Colonic mucosa (tissue), 4 donors: ENCODE measurements around the gene KRTAP10-2. TPM values are rescaled to one million over a fixed set of nuclear protein-coding genes. Genes with fewer than 3 reads are reported as not detected.

Experiments
- DNase-seq: peaks from one replicate; pipeline ENCODE4 v3.0.0-alpha.2; 2020
- H3K27ac ChIP-seq: fragments of 200-600 bp; one replicate; pipeline ENCODE4 v1.8.0; 2021
- H3K27me3 ChIP-seq: fragments of 200-600 bp; one replicate; pipeline ENCODE4 v1.8.0; 2021
- H3K36me3 ChIP-seq: fragments of 200-600 bp; one replicate; pipeline ENCODE4 v1.8.0; 2021
- H3K4me1 ChIP-seq: fragments of 200-600 bp; one replicate; pipeline ENCODE4 v1.8.0; 2021; ENCODE audit warnings: mild to moderate bottlenecking
- H3K4me3 ChIP-seq: fragments of 200-600 bp; one replicate; pipeline ENCODE4 v1.8.0; 2021
- H3K9ac ChIP-seq, 2 donors: one replicate each; pipeline ENCODE4 v1.7.0; 2013; ENCODE audit warnings: control low read depth in 2 of 2, low read depth in 2 of 2, low read length in 2 of 2
- H3K9me3 ChIP-seq: fragments of 200-600 bp; one replicate; pipeline ENCODE4 v1.8.0; 2021
- intact Hi-C: fragments of 100-400 bp; cut with DNase I; formaldehyde crosslinking; loops from one replicate; pipeline ENCODE4 v1.14.1; 2022
- total RNA-seq, 2 donors: library from RNA; stranded (reverse); fragmentation: NEBNext Ultra II Directional in 1 of 2; extraction: Animal tissue kit (Norgen Biotek cat#: 25700) in 1 of 2; gene quantifications; one replicate each; pipeline ENCODE4 v1.2.1, GENCODE V29; 2021
- TF ChIP-seq, protein P1 (sequence below): fragments of 200-600 bp; IDR thresholded peaks from one replicate; pipeline ENCODE4 v1.8.0; 2022; ENCODE audit warnings: antibody characterized with exemption, mild to moderate bottlenecking
- donor health status: healthy.
- donor health status: DM: no; HTN: no; CAD: no.
- donor health status: DM: no; HTN: no; CAD: no.

Gene KRTAP10-2
- total RNA-seq, 2 donors from 2014 or later: not detected

DNA sequence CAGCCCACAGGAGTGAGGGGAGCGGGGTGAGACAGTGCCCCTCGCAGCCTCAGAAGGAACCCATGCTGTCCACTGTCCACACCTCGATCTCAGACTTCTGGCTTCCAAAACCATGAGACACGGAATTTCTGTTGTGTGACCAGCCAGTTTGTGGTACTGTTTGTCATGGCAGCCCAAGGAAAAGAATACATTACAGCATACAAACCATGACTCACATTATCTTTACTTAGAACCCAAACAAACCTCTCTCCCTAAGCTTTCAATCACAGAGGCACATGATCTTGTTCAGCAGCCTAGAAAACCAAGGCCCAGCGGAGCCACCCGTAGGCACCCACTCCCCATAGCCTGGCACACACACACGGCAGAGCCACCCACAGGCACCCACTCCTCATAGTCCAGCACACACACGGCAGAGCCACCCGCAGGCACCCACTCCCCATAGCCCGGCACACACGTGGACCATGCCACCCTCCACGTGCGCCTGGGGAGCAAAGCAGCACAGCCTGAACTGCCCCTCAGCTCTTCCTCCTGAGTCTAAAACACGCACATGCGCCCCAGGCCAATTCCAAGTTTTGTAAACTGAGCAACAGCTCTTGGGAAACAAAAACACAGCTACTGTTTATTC lies 21.8 kb upstream of the KRTAP10-2 start:
- no peaks in the 10 kb centered on the region for H3K36me3 ChIP-seq
- H3K27ac ChIP-seq: no peak overlapping the region
- DNase-seq: no peak
- no peak overlapping the region for H3K4me3 ChIP-seq
- no peaks in the 10 kb centered on the region for H3K4me1 ChIP-seq
- H3K9me3 ChIP-seq: no peaks in the 10 kb centered on the region
- intact Hi-C loops: no loop called here
- no peaks in the 10 kb centered on the region for H3K27me3 ChIP-seq
- no peak overlapping the region for H3K9ac ChIP-seq
- TF ChIP-seq, protein P1, sequence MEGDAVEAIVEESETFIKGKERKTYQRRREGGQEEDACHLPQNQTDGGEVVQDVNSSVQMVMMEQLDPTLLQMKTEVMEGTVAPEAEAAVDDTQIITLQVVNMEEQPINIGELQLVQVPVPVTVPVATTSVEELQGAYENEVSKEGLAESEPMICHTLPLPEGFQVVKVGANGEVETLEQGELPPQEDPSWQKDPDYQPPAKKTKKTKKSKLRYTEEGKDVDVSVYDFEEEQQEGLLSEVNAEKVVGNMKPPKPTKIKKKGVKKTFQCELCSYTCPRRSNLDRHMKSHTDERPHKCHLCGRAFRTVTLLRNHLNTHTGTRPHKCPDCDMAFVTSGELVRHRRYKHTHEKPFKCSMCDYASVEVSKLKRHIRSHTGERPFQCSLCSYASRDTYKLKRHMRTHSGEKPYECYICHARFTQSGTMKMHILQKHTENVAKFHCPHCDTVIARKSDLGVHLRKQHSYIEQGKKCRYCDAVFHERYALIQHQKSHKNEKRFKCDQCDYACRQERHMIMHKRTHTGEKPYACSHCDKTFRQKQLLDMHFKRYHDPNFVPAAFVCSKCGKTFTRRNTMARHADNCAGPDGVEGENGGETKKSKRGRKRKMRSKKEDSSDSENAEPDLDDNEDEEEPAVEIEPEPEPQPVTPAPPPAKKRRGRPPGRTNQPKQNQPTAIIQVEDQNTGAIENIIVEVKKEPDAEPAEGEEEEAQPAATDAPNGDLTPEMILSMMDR: no peak

DNA sequence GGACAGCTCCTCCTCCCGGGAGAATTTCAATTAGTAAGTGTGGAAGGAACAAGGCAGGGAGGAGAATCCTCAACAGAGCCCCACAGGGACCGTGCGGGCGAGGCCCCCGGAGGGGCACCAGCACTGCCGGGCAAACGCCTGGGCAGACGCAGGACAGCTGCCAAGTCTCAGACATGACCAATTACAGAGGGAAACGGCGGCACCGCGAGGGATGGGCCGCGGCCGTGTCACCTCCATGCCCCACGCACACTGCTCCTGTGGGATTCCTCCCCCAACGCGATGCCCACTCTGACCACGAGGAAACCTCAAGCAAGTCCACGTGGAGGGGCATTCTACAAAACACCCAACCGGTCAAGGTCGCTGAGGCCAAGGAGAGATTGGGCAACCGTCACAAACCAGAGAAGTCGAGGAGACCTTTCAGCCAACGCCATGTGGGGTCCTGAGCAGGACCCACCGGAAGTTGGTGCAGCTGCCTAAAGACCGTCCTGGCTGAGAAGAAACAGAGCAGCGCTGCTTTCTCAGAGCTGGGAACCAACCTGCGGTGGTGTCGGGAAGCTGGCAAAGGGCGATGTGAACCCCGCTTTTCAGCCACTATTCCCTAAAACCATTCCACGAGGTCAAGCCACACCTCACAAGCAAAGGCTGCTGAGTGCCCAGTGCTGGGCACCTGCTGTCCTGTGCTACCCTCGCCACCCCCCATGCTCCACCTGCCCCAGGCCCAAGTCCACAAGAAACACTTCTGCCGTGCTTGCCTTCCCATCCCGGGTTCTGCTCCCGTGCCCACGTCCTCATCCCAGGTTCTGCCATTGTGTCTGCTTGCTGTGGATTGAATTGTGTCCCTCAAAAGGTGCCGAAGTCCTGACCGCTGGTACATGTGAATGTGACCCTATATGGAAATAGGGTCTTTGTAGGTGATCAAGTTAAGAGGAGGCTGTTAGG lies 20.8 kb upstream of the KRTAP10-2 start:
- Histone ChIP-seq H3K9ac (no peak overlapping the region), H3K9me3 (no peaks in the 10 kb centered on the region), H3K27ac (no peak overlapping the region), H3K4me3 (no peak overlapping the region), H3K4me1 (no peaks in the 10 kb centered on the region), H3K36me3 (no peaks in the 10 kb centered on the region), H3K27me3 (no peaks in the 10 kb centered on the region)
- TF ChIP-seq, protein P1: no peak
- no peak for DNase-seq
- intact Hi-C loops: no loop called here

DNA sequence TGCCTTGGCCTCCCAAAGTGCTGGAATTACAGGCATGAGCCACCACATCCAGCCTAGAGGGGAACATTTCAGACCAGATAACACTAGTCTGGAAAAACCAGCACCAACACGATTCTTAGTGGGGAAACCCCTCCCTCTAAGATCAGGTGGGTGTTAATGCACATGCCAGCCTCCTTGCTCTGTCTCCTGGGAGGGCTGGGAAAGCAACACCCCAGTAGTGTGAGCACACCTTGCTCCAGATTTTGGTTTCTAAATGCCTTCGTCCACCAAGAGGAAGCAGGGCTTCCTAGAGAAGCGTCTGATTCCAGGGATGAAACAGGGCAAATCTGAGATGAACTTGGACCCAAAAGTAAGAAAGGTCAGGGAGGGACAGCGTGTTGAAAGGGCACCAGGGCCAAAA lies 20.0 kb upstream of the KRTAP10-2 start:
- Histone ChIP-seq H3K27ac (no peak overlapping the region), H3K4me1 (no peaks in the 10 kb centered on the region), H3K36me3 (no peaks in the 10 kb centered on the region), H3K9me3 (no peaks in the 10 kb centered on the region), H3K9ac (no peak overlapping the region), H3K27me3 (no peaks in the 10 kb centered on the region), H3K4me3 (no peak overlapping the region)
- TF ChIP-seq, protein P1: no peak
- no peak for DNase-seq
- intact Hi-C loops: no loop called here

DNA sequence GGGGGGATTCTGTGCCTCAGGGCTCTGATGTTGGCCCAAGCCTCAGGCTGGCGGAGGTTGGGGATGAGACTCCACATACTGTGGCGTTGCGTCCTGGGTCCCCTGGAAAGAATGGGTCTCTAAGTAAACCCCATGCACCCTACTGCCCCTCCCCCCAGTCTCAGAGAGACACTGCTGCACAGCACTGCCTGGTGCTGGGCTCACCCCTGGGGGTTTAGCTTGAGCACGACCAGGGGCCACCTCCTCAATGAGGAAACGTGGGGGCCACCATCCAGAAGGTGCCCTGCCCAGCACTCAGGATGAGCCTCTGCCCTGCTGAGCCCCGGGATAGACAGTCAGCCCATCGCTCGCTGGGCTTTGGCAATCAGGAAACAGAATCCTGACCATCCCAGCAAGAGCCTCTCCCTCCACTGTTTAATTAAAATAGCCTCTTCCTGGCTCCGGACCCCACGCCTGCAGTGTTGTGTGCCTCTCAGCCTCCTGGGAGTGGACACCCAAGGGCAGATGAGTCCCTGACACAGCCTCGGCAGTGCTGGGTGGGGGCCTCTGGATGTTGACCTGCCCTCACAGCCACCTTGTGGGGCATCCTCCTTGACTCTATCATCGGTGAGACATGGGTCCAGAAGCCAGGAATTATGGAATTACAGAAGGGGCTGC lies 18.7 kb upstream of the KRTAP10-2 start:
- intact Hi-C loops: no loop called here
- Histone ChIP-seq H3K27me3 (no peaks in the 10 kb centered on the region), H3K4me3 (no peak overlapping the region), H3K27ac (no peak overlapping the region), H3K9me3 (no peaks in the 10 kb centered on the region), H3K9ac (no peak overlapping the region), H3K4me1 (no peaks in the 10 kb centered on the region), H3K36me3 (no peaks in the 10 kb centered on the region)
- TF ChIP-seq, protein P1: no peak
- no peak for DNase-seq

DNA sequence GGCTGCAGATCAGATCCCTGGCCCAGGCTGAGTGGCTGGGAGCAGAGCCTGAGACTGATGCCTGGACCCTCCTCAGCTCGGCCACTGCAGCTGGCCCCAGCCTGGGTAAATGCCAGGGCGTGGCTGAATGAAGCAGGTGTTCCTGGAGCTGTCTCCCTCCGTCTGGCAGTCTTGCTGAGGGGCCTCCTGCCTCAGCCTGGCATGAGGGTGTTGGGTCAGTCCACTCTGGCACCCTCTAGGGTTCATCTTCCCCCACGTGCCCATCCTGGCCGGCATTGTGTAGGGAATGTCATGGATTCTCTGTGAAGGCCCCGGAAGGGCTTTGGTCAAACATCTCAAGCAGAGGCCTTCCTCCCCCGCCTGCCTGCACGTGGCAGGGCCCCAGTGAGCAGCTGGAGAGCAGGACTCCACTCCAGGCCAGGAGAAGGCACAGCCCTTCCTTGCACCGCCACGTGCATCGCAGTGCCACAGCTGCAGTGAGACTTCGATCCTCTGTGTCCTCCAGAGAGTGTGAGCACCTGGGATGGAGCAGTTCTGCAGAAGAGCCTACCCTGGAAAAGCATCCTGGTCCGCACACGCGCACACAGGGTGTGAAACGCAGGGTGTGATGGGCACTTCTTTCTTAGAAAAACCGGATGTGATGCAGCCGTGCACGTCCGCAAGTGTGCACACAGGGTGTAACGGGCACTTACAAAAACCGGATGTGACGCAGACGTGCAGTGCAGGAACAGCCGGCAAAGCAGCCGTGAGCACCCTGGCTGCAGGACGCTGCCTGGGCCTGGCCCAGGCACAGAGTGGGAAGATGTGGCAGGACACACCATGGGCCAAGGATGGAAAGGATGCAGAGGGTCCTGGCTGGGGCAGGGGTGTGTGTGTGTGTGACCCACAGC lies 17.6 kb upstream of the KRTAP10-2 start:
- Histone ChIP-seq H3K9me3 (no peaks in the 10 kb centered on the region), H3K9ac (no peak overlapping the region), H3K4me3 (no peak overlapping the region), H3K36me3 (no peaks in the 10 kb centered on the region), H3K27me3 (no peaks in the 10 kb centered on the region), H3K4me1 (no peaks in the 10 kb centered on the region), H3K27ac (no peak overlapping the region)
- intact Hi-C loops: no loop called here
- TF ChIP-seq, protein P1: no peak
- DNase-seq: no peak
